ENCODE results near the gene MRFAP1.
A peak's percentile ranks its signal among the peaks of the same experiment; 100 is the strongest.
"Not testable (repeated sequence)": the region's sequence is repeated elsewhere in the genome, so short reads cannot be mapped to it uniquely, and the experiment has no call there.

The MRFAP1 gene

DNA sequence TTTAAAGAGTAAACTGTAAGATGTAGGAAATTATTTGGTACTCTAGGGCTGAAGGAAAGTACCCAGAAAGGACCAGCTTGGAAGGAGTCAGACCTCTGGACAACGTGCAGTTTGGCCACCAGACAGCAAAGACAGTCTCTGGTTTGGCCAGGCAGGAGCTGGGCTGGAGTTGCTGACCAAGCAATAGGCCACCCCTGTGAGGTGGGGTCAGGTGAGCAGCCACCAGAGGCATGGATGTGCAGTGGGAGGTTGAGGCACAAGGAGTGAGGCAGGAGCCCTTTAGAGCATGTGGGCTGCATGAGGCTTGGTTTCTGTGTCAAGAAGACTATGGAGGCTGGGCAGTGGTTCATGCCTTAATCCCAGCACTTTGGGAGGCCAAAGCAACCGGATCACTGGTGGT, 17.7 kb upstream of the MRFAP1 start:
- Histone ChIP-seq H3K4me3 (ENCODE audit: low read depth, low read length) (no peak overlapping the region), H3K9me3 (ENCODE audit: control insufficient read depth, insufficient read depth, low read length) (no peaks in the 10 kb centered on the region), H3K9ac (ENCODE audit: low read depth, low read length) (no peak overlapping the region), H3K27me3 (ENCODE audit: control insufficient read depth, insufficient read depth, low read length) (no peaks in the 10 kb centered on the region), H3K4me1 (ENCODE audit: control insufficient read depth, insufficient read depth, low read length) (no peaks in the 10 kb centered on the region), H3K36me3 (ENCODE audit: control insufficient read depth, insufficient read depth, low read length) (peaks cover 3% of the 10 kb centered on the region)

DNA sequence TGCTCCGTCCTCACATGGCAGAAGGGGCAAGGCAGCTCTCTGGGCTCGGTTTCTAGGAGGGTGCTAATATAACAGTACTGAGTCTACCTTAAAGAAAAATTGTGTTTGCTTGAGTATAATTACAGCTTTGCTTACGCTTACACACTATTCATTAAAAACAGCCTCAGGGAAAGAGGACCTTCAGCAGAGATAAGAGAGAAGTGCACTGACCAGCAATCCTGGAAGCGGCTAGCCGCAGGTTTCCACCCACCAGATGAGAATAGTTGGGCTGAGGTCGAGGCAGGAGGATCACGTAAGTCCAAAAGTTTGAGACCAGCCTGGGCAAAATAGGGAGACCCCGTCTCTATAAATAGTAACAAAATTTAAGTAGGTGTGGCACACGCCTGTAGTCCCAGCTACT, 15.2 kb upstream of the MRFAP1 start:
- Histone ChIP-seq H3K27me3 (ENCODE audit: control insufficient read depth, insufficient read depth, low read length) (no peaks in the 10 kb centered on the region), H3K9me3 (ENCODE audit: control insufficient read depth, insufficient read depth, low read length) (no peaks in the 10 kb centered on the region), H3K9ac (ENCODE audit: low read depth, low read length) (no peak overlapping the region), H3K36me3 (ENCODE audit: control insufficient read depth, insufficient read depth, low read length) (no peaks in the 10 kb centered on the region), H3K4me1 (ENCODE audit: control insufficient read depth, insufficient read depth, low read length) (no peaks in the 10 kb centered on the region), H3K4me3 (ENCODE audit: low read depth, low read length) (no peak overlapping the region)

GRCh38 chr4:6626066-6626465, 14.4 kb upstream of the MRFAP1 start:
- H3K4me3 ChIP-seq (ENCODE audit: low read depth, low read length), result no peak overlapping the region
- no peaks in the 10 kb centered on the region for H3K27me3 ChIP-seq (ENCODE audit: control insufficient read depth, insufficient read depth, low read length)
- no peaks in the 10 kb centered on the region for H3K9me3 ChIP-seq (ENCODE audit: control insufficient read depth, insufficient read depth, low read length)
- H3K9ac ChIP-seq (ENCODE audit: low read depth, low read length), result no peak overlapping the region
- no peaks in the 10 kb centered on the region for H3K4me1 ChIP-seq (ENCODE audit: control insufficient read depth, insufficient read depth, low read length)
- no peaks in the 10 kb centered on the region for H3K36me3 ChIP-seq (ENCODE audit: control insufficient read depth, insufficient read depth, low read length)

GRCh38 chr4:6627832-6628231, 12.7 kb upstream of the MRFAP1 start:
- Histone ChIP-seq H3K9ac (ENCODE audit: low read depth, low read length) (no peak overlapping the region), H3K4me1 (ENCODE audit: control insufficient read depth, insufficient read depth, low read length) (no peaks in the 10 kb centered on the region)

GRCh38 chr4:6628484-6628883, 12.0 kb upstream of the MRFAP1 start:
- not testable (repeated sequence) for H3K9me3 ChIP-seq (ENCODE audit: control insufficient read depth, insufficient read depth, low read length); H3K9ac ChIP-seq (ENCODE audit: low read depth, low read length); H3K36me3 ChIP-seq (ENCODE audit: control insufficient read depth, insufficient read depth, low read length); H3K4me3 ChIP-seq (ENCODE audit: low read depth, low read length); H3K27me3 ChIP-seq (ENCODE audit: control insufficient read depth, insufficient read depth, low read length); H3K4me1 ChIP-seq (ENCODE audit: control insufficient read depth, insufficient read depth, low read length)

More at GRCh38 chr4:6627832-6628231, 12.7 kb upstream of the MRFAP1 start:
- Histone ChIP-seq H3K36me3 (ENCODE audit: control insufficient read depth, insufficient read depth, low read length) (no peaks in the 10 kb centered on the region), H3K27me3 (ENCODE audit: control insufficient read depth, insufficient read depth, low read length) (no peaks in the 10 kb centered on the region), H3K4me3 (ENCODE audit: low read depth, low read length) (no peak overlapping the region), H3K9me3 (ENCODE audit: control insufficient read depth, insufficient read depth, low read length) (no peaks in the 10 kb centered on the region)

- no peak overlapping the region for H3K4me3 ChIP-seq (ENCODE audit: low read depth, low read length)
- no peaks in the 10 kb centered on the region for H3K36me3 ChIP-seq (ENCODE audit: control insufficient read depth, insufficient read depth, low read length)
- no peaks in the 10 kb centered on the region for H3K9me3 ChIP-seq (ENCODE audit: control insufficient read depth, insufficient read depth, low read length)
- no peaks in the 10 kb centered on the region for H3K4me1 ChIP-seq (ENCODE audit: control insufficient read depth, insufficient read depth, low read length)
- H3K9ac ChIP-seq (ENCODE audit: low read depth, low read length), result no peak overlapping the region
- H3K27me3 ChIP-seq (ENCODE audit: control insufficient read depth, insufficient read depth, low read length), result no peaks in the 10 kb centered on the region
These were observed 8.4 kb upstream of the MRFAP1 start for GRCh38 chr4:6632125-6632524.

DNA sequence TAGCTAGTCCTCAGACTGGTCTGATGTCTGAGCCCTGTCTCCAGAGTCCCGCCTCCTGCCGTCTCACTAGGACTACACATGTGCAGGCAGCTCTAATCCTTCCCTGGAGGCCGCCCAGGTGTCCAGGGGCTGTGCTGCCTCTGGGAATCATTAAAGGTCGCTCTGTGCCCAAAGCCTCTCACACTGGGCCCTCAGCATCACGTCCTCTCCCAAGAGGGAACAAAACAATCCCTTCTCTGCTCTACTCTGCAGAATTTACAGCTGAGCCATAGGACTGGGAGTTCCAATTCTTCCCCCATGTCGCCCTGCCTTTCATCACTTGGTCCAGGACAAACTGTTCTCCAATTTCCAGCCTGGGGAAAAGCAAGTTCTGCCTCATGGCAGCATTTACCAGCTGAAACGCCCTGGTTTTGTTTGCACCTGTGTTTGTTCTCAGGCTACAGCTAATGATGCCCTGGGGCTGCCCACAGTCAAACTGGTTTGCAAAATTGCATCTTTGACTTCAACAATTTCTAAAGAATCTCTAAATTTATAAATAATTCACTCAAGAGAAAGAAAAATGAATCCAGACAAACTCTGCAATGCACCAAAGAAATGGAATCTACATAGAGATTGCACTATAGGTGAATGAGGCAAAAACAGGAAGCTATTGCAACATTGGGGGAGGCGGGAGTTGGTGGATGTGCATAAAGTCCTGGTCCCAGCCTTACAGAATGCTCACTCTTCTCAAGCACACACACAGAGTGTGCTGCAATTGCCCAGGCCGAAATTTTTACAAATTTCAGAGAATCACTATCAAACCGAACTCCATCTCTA, 7.2 kb upstream of the MRFAP1 start:
- no peaks in the 10 kb centered on the region for H3K27me3 ChIP-seq (ENCODE audit: control insufficient read depth, insufficient read depth, low read length)
- H3K9ac ChIP-seq (ENCODE audit: low read depth, low read length), result no peak overlapping the region
- no peaks in the 10 kb centered on the region for H3K9me3 ChIP-seq (ENCODE audit: control insufficient read depth, insufficient read depth, low read length)
- no peaks in the 10 kb centered on the region for H3K36me3 ChIP-seq (ENCODE audit: control insufficient read depth, insufficient read depth, low read length)
- no peak overlapping the region for H3K4me3 ChIP-seq (ENCODE audit: low read depth, low read length)
- H3K4me1 ChIP-seq (ENCODE audit: control insufficient read depth, insufficient read depth, low read length), result no peaks in the 10 kb centered on the region

- H3K9ac ChIP-seq (ENCODE audit: low read depth, low read length), result no peak overlapping the region
- H3K27me3 ChIP-seq (ENCODE audit: control insufficient read depth, insufficient read depth, low read length), result no peaks in the 10 kb centered on the region
- no peaks in the 10 kb centered on the region for H3K4me1 ChIP-seq (ENCODE audit: control insufficient read depth, insufficient read depth, low read length)
- H3K4me3 ChIP-seq (ENCODE audit: low read depth, low read length), result no peak overlapping the region
- no peaks in the 10 kb centered on the region for H3K36me3 ChIP-seq (ENCODE audit: control insufficient read depth, insufficient read depth, low read length)
- H3K9me3 ChIP-seq (ENCODE audit: control insufficient read depth, insufficient read depth, low read length), result no peaks in the 10 kb centered on the region
These were observed 5.7 kb upstream of the MRFAP1 start for GRCh38 chr4:6634746-6635145.

GRCh38 chr4:6639137-6639680, 1.3 kb upstream of the MRFAP1 start:
- Histone ChIP-seq H3K4me1 (ENCODE audit: control insufficient read depth, insufficient read depth, low read length) (no peaks in the 10 kb centered on the region), H3K9ac (ENCODE audit: low read depth, low read length) (no peak overlapping the region), H3K4me3 (ENCODE audit: low read depth, low read length) (no peak overlapping the region), H3K9me3 (ENCODE audit: control insufficient read depth, insufficient read depth, low read length) (no peaks in the 10 kb centered on the region), H3K36me3 (ENCODE audit: control insufficient read depth, insufficient read depth, low read length) (peaks cover 4% of the 10 kb centered on the region), H3K27me3 (ENCODE audit: control insufficient read depth, insufficient read depth, low read length) (no peaks in the 10 kb centered on the region)

- Histone ChIP-seq H3K9me3 (ENCODE audit: control insufficient read depth, insufficient read depth, low read length) (no peaks in the 10 kb centered on the region), H3K4me3 (ENCODE audit: low read depth, low read length) (peak overlapping the region; percentile 98), H3K4me1 (ENCODE audit: control insufficient read depth, insufficient read depth, low read length) (no peaks in the 10 kb centered on the region), H3K36me3 (ENCODE audit: control insufficient read depth, insufficient read depth, low read length) (peaks cover 4% of the 10 kb centered on the region), H3K9ac (ENCODE audit: low read depth, low read length) (peak overlapping the region; percentile 96), H3K27me3 (ENCODE audit: control insufficient read depth, insufficient read depth, low read length) (no peaks in the 10 kb centered on the region)
These were observed 882 bp downstream of the MRFAP1 start for GRCh38 chr4:6641164-6641970.

DNA sequence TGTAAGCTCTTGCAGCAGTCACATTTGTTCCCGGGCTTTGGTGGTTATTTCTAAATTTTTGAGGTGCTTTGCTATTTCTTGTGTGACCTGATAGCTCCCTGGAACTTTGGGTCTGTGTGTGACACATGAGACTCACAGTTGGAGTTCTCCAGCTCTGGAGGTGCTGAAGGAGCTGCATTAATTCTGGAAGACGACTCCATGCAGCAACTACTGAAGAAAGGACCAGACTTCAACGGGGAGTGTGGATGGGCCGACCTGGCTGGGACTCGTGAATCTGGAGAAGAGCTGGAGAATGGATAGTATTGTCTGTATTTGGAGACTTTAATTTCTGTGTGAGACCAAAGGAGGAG, 1.5 kb downstream of the MRFAP1 start:
- H3K4me3 ChIP-seq (ENCODE audit: low read depth, low read length), result peak overlapping the region; percentile 98

More for the DNA sequence above, 1.5 kb downstream of the MRFAP1 start:
- Histone ChIP-seq H3K9ac (ENCODE audit: low read depth, low read length) (no peak overlapping the region), H3K9me3 (ENCODE audit: control insufficient read depth, insufficient read depth, low read length) (no peaks in the 10 kb centered on the region), H3K36me3 (ENCODE audit: control insufficient read depth, insufficient read depth, low read length) (peaks cover 4% of the 10 kb centered on the region), H3K27me3 (ENCODE audit: control insufficient read depth, insufficient read depth, low read length) (no peaks in the 10 kb centered on the region), H3K4me1 (ENCODE audit: control insufficient read depth, insufficient read depth, low read length) (no peaks in the 10 kb centered on the region)

Data from iPS-15b (cell line).